Liver (tissue), 9 donors: ENCODE results near the gene FLYWCH2. TPM values are rescaled to one million over a fixed set of nuclear protein-coding genes. Genes with fewer than 3 reads are reported as not detected.

Experiments used
- DNase-seq: peaks from one replicate; pipeline ENCODE4 v3.0.0-alpha.2; 2017; ENCODE audit warnings: low spot score
- H3K27ac ChIP-seq, 2 donors: one replicate each; pipeline ENCODE4 v1.7.0; 2013; ENCODE audit warnings: inconsistent platforms in 2 of 2, low read length in 2 of 2, control low read depth in 1 of 2, low read depth in 1 of 2, mild to moderate bottlenecking in 1 of 2
- H3K27me3 ChIP-seq, 4 donors: one replicate each; pipeline versions ENCODE4 v1.6.1 to v1.7.0; 2013; ENCODE audit warnings: low read length in 3 of 4, inconsistent platforms in 1 of 4, mild to moderate bottlenecking in 1 of 4, moderate library complexity in 1 of 4; ENCODE audit not compliant: control insufficient read depth in 4 of 4, insufficient read depth in 4 of 4
- H3K36me3 ChIP-seq, 4 donors: one replicate each; pipeline versions ENCODE4 v1.6.1 to v1.7.0; 2013; ENCODE audit warnings: low read length in 3 of 4, mild to moderate bottlenecking in 3 of 4, low read depth in 1 of 4, moderate library complexity in 1 of 4; ENCODE audit not compliant: control insufficient read depth in 4 of 4, insufficient read depth in 3 of 4
- H3K4me1 ChIP-seq, 4 donors: one replicate each; pipeline versions ENCODE4 v1.6.1 to v1.7.0; 2013; ENCODE audit warnings: low read length in 3 of 4, mild to moderate bottlenecking in 3 of 4, moderate library complexity in 1 of 4; ENCODE audit not compliant: control insufficient read depth in 4 of 4, insufficient read depth in 4 of 4
- H3K4me3 ChIP-seq, 3 donors: one replicate each; pipeline versions ENCODE4 v1.6.1 to v1.7.0; 2013; ENCODE audit warnings: low read length in 3 of 3, control low read depth in 1 of 3, low read depth in 1 of 3, mild to moderate bottlenecking in 1 of 3
- H3K9ac ChIP-seq, 2 donors: one replicate each; pipeline ENCODE4 v1.7.0; 2013; ENCODE audit warnings: low read length in 2 of 2, mild to moderate bottlenecking in 2 of 2, moderate library complexity in 2 of 2, control low read depth in 1 of 2, low read depth in 1 of 2
- H3K9me3 ChIP-seq, 4 donors: one replicate each; pipeline versions ENCODE4 v1.6.1 to v1.7.0; 2013; ENCODE audit warnings: low read length in 3 of 4; ENCODE audit not compliant: control insufficient read depth in 4 of 4
- EGR1 ChIP-seq, 2 donors: IDR thresholded peaks; 2 replicates each; pipeline ENCODE4 v1.6.1; 2016 to 2018; ENCODE audit warnings: antibody characterized with exemption in 2 of 2, low read depth in 2 of 2
- FOXA1 ChIP-seq: IDR thresholded peaks from 2 replicates; pipeline ENCODE4 v1.6.1; 2016; ENCODE audit warnings: antibody characterized with exemption
- FOXA2 ChIP-seq: IDR thresholded peaks from 2 replicates; pipeline ENCODE4 v1.6.1; 2016; ENCODE audit warnings: antibody characterized with exemption
- GABPA ChIP-seq, 2 donors: IDR thresholded peaks in 1 of 2; conservative IDR thresholded peaks in 1 of 2; 2 replicates each; pipeline ENCODE4 v1.6.1; 2016; ENCODE audit warnings: antibody characterized with exemption in 2 of 2, mild to moderate bottlenecking in 1 of 2, moderate library complexity in 1 of 2
- HNF4A ChIP-seq, 2 donors: conservative IDR thresholded peaks; 2 replicates each; pipeline ENCODE4 v1.6.1; 2016; ENCODE audit warnings: antibody characterized with exemption in 2 of 2, mild to moderate bottlenecking in 2 of 2
- HNF4G ChIP-seq: IDR thresholded peaks from 2 replicates; pipeline ENCODE4 v1.6.1; 2016; ENCODE audit warnings: antibody characterized with exemption
- NR2F2 ChIP-seq: IDR thresholded peaks from 2 replicates; pipeline ENCODE4 v1.6.1; 2016; ENCODE audit warnings: antibody characterized with exemption
- RAD21 ChIP-seq, 2 donors: IDR thresholded peaks; 2 replicates each; pipeline ENCODE4 v1.6.1; 2016; ENCODE audit warnings: antibody characterized with exemption in 2 of 2, mild to moderate bottlenecking in 2 of 2
- RXRA ChIP-seq, 2 donors: IDR thresholded peaks; 2 replicates each; pipeline ENCODE4 v1.6.1; 2017 to 2018; ENCODE audit warnings: antibody characterized with exemption in 2 of 2, mild to moderate bottlenecking in 1 of 2
- SP1 ChIP-seq: IDR thresholded peaks from 2 replicates; pipeline ENCODE4 v1.6.1; 2018; ENCODE audit warnings: antibody characterized with exemption, mild to moderate bottlenecking
- TAF1 ChIP-seq: conservative IDR thresholded peaks from 2 replicates; pipeline ENCODE4 v1.6.1; 2016; ENCODE audit warnings: antibody characterized with exemption, mild to moderate bottlenecking
- YY1 ChIP-seq: IDR thresholded peaks from 2 replicates; pipeline ENCODE4 v1.6.1; 2016; ENCODE audit warnings: antibody characterized with exemption, mild to moderate bottlenecking
- WGBS: extraction: QIAGEN DNeasy Blood & Tissue Kit; methylation state at CpG from one replicate; pipeline ENCODE4 v1.1.7; 2013; 5-methylcytosine and 5-hydroxymethylcytosine counted together
- polyA plus RNA-seq, 2 donors: library from polyadenylated mRNA; stranded (reverse) in 1 of 2; unstranded in 1 of 2; fragments of 200-250 nt in 1 of 2; fragments of >200 nt in 1 of 2; fragmentation: Nextera tagmentation in 1 of 2; extraction: Ambion mirVana in 1 of 2; gene quantifications; one replicate each; pipeline versions ENCODE4 v1.2.1 to v1.2.3, GENCODE V29; 2013 to 2015
- total RNA-seq, 2 donors: library from RNA; depleted of rRNA; stranded (reverse); fragments of >200 nt; gene quantifications; one replicate each; pipeline ENCODE4 v1.2.3, GENCODE V29; 2014
- TF ChIP-seq, protein P1 (sequence below): IDR thresholded peaks from 2 replicates; pipeline ENCODE4 v1.6.1; 2016; ENCODE audit warnings: antibody characterized with exemption
- TF ChIP-seq, protein P2 (sequence below): fragments of 150-350 bp; IDR thresholded peaks from 2 replicates; pipeline ENCODE4 v1.5.1; 2017; ENCODE audit warnings: improper control_type of control experiment, low read depth, low read length; ENCODE audit not compliant: missing input control
- TF ChIP-seq, protein P3 (sequence below): IDR thresholded peaks from 2 replicates; pipeline ENCODE4 v1.6.1; 2016; ENCODE audit warnings: antibody characterized with exemption
- TF ChIP-seq, protein P4 (sequence below): IDR thresholded peaks from 2 replicates; pipeline ENCODE4 v1.6.1; 2016; ENCODE audit warnings: antibody characterized with exemption, mild to moderate bottlenecking
- TF ChIP-seq, protein P5 (sequence below): IDR thresholded peaks from 2 replicates; pipeline ENCODE4 v1.6.1; 2016; ENCODE audit warnings: antibody characterized with exemption
- donor health status: healthy.
- donor health status: healthy.
- donor health status: healthy.
- donor health status: healthy.
- donor health status: healthy.

Gene FLYWCH2
- total and polyA plus RNA-seq, 4 donors = 4.9 to 21.0 (median 8.6) TPM

DNA sequence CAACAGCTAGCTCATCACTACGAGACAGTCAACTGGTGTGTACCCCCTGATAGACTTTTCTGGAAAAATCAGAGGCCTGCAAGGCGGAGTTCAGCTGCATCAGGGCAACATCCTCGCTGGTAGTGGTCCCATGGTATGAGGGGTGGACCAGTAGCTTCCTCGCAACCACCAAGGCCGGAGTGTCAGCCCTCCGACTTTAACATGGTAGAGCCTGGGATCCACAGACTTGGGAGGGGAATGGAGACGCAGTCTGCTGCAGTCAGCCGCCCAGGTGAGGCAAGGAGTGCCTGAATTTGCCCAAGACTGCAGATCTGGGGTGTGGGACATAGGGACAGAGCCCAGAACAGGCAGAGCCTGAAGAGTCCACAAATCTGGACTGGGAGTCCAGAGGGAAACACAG lies 39.5 kb upstream of the FLYWCH2 start:
- WGBS = 83% methylated on average over 8 of the region's 8 CpGs
- TF ChIP-seq NR2F2 (no peak), YY1 (no peak), HNF4A (conservative IDR thresholded peaks at IDR 0.05) (no peak), FOXA1 (no peak), SP1 (no peak)
- TF ChIP-seq, protein P1, sequence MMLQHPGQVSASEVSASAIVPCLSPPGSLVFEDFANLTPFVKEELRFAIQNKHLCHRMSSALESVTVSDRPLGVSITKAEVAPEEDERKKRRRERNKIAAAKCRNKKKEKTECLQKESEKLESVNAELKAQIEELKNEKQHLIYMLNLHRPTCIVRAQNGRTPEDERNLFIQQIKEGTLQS = no peak
- TF ChIP-seq, protein P2, sequence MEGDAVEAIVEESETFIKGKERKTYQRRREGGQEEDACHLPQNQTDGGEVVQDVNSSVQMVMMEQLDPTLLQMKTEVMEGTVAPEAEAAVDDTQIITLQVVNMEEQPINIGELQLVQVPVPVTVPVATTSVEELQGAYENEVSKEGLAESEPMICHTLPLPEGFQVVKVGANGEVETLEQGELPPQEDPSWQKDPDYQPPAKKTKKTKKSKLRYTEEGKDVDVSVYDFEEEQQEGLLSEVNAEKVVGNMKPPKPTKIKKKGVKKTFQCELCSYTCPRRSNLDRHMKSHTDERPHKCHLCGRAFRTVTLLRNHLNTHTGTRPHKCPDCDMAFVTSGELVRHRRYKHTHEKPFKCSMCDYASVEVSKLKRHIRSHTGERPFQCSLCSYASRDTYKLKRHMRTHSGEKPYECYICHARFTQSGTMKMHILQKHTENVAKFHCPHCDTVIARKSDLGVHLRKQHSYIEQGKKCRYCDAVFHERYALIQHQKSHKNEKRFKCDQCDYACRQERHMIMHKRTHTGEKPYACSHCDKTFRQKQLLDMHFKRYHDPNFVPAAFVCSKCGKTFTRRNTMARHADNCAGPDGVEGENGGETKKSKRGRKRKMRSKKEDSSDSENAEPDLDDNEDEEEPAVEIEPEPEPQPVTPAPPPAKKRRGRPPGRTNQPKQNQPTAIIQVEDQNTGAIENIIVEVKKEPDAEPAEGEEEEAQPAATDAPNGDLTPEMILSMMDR = no peak
- DNase-seq = no peak

DNA sequence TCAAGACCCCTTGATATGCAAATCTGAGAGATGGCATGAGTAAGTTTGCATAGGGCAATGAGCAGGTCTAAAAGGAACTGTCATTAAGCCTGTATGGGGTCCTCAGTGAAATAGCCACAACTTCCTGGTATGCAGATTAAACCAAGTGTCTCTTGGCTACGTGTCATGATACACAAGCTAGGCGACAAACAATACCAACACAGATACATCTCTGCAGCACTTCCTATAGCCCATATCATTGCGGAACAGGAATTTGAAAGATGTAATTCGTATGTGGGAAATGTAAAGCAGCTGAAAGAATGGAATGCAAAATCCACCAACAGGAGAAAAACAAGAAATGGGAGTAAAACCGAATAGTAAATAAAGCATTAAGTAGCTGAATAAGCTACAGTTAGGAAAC lies 37.9 kb upstream of the FLYWCH2 start:
- Histone ChIP-seq H3K27me3 (peaks cover 0 to 2% (median 0%) of the 10 kb centered on the region in 4 donors), H3K36me3 (no peaks in the 10 kb centered on the region), H3K4me1 (peaks cover 0 to 6% (median 1%) of the 10 kb centered on the region in 4 donors), H3K9me3 (peaks cover 0 to 2% (median 0%) of the 10 kb centered on the region in 4 donors), H3K9ac (no peak overlapping the region), H3K4me3 (no peak overlapping the region), H3K27ac (no peak overlapping the region)
- TF ChIP-seq HNF4G (no peak), GABPA (IDR thresholded peaks at IDR 0.05 in 1 of 2, conservative IDR thresholded peaks at IDR 0.05 in 1 of 2) (no peak), YY1 (no peak), TAF1 (no peak), RXRA (IDR thresholded peaks at IDR 0.05) (no peak), EGR1 (IDR thresholded peaks at IDR 0.05; ENCODE audit: low read depth in 2 of 2) (no peak), FOXA2 (no peak), SP1 (no peak), HNF4A (conservative IDR thresholded peaks at IDR 0.05) (no peak), FOXA1 (no peak), RAD21 (IDR thresholded peaks at IDR 0.05) (no peak), NR2F2 (no peak)
- TF ChIP-seq, protein P2 = no peak
- TF ChIP-seq, protein P3, sequence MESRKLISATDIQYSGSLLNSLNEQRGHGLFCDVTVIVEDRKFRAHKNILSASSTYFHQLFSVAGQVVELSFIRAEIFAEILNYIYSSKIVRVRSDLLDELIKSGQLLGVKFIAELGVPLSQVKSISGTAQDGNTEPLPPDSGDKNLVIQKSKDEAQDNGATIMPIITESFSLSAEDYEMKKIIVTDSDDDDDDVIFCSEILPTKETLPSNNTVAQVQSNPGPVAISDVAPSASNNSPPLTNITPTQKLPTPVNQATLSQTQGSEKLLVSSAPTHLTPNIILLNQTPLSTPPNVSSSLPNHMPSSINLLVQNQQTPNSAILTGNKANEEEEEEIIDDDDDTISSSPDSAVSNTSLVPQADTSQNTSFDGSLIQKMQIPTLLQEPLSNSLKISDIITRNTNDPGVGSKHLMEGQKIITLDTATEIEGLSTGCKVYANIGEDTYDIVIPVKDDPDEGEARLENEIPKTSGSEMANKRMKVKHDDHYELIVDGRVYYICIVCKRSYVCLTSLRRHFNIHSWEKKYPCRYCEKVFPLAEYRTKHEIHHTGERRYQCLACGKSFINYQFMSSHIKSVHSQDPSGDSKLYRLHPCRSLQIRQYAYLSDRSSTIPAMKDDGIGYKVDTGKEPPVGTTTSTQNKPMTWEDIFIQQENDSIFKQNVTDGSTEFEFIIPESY = no peak
- TF ChIP-seq, protein P4, sequence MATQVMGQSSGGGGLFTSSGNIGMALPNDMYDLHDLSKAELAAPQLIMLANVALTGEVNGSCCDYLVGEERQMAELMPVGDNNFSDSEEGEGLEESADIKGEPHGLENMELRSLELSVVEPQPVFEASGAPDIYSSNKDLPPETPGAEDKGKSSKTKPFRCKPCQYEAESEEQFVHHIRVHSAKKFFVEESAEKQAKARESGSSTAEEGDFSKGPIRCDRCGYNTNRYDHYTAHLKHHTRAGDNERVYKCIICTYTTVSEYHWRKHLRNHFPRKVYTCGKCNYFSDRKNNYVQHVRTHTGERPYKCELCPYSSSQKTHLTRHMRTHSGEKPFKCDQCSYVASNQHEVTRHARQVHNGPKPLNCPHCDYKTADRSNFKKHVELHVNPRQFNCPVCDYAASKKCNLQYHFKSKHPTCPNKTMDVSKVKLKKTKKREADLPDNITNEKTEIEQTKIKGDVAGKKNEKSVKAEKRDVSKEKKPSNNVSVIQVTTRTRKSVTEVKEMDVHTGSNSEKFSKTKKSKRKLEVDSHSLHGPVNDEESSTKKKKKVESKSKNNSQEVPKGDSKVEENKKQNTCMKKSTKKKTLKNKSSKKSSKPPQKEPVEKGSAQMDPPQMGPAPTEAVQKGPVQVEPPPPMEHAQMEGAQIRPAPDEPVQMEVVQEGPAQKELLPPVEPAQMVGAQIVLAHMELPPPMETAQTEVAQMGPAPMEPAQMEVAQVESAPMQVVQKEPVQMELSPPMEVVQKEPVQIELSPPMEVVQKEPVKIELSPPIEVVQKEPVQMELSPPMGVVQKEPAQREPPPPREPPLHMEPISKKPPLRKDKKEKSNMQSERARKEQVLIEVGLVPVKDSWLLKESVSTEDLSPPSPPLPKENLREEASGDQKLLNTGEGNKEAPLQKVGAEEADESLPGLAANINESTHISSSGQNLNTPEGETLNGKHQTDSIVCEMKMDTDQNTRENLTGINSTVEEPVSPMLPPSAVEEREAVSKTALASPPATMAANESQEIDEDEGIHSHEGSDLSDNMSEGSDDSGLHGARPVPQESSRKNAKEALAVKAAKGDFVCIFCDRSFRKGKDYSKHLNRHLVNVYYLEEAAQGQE = no peak
- TF ChIP-seq, protein P5, sequence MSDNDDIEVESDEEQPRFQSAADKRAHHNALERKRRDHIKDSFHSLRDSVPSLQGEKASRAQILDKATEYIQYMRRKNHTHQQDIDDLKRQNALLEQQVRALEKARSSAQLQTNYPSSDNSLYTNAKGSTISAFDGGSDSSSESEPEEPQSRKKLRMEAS = no peak
- TF ChIP-seq, protein P1 = no peak
- no peak for DNase-seq
- WGBS = 72% methylated on average over 5 of the region's 5 CpGs

More for the DNA sequence above, 39.5 kb upstream of the FLYWCH2 start:
- Histone ChIP-seq H3K9ac (no peak overlapping the region), H3K27ac (no peak overlapping the region), H3K4me3 (no peak overlapping the region), H3K9me3 (peaks cover 0 to 2% (median 0%) of the 10 kb centered on the region in 4 donors), H3K27me3 (peaks cover 0 to 2% (median 0%) of the 10 kb centered on the region in 4 donors), H3K4me1 (peaks cover 0 to 6% (median 1%) of the 10 kb centered on the region in 4 donors), H3K36me3 (no peaks in the 10 kb centered on the region)
